H1 (cell line): ENCODE data around the gene FHAD1.

Experiments
- POLR2AphosphoS5 ChIP-seq: IDR thresholded peaks from 2 replicates; pipeline ENCODE4 v1.6.1; 2011; ENCODE audit warnings: low read depth, low read length
- SP1 ChIP-seq: IDR thresholded peaks from 2 replicates; pipeline ENCODE4 v1.6.1; 2011; ENCODE audit warnings: low read depth, low read length

DNA sequence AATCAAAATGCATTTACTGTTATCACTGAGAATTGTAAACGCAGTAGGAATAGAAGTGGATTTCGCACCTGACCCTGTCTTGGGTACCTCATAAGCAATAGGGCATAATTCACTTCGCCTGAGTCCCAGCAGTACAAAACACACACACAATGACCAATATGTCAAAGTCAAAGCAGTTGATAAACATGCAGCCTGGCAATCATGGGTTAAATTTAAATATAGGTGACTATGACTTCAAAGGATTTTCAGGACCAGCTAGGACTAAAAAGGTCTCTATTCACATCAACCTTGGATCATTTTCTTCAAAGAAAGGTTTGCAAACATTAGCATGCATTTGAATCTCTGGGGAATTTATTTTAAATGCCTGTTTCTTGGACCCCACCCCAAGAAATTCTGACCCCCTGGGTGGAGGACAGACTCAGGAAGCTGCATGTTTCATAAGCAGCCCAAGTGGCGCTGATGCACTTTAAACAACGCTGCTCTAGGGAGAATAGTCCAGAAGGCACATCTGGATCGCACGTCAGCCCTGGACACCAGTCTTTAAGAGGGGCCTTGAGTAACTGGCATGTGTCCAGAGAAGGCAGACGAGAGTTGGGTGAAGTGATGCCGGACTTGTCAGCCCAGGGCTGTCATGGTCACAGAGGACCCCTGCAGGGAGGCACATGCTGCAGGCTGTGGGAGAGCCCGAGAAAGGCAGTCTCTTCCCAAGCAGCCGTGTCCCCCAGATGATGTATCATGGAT lies 107.0 kb downstream of the FHAD1 start:
- TF ChIP-seq POLR2AphosphoS5 (no peak), SP1 (no peak)
